Endodermal cell (in vitro differentiated cells): ENCODE data around the gene CUZD1. TPM values are rescaled to one million over a fixed set of nuclear protein-coding genes. Genes with fewer than 3 reads are reported as not detected.
"Not testable (repeated sequence)": the region's sequence is repeated elsewhere in the genome, so short reads cannot be mapped to it uniquely, and the experiment has no call there.

Source experiments
- DNase-seq: peaks from one replicate; pipeline ENCODE4 v3.0.0-alpha.2; 2017
- H3K27ac ChIP-seq: 2 replicates; pipeline ENCODE4 v1.5.1; 2013; ENCODE audit warnings: mild to moderate bottlenecking, low read depth, low read length, moderate library complexity
- H3K27me3 ChIP-seq: 2 replicates; pipeline ENCODE4 v1.6.1; 2013; ENCODE audit warnings: mild to moderate bottlenecking, low read length, moderate library complexity; ENCODE audit not compliant: insufficient read depth, control insufficient read depth, poor library complexity, severe bottlenecking
- H3K36me3 ChIP-seq: 2 replicates; pipeline ENCODE4 v1.7.0; 2013; ENCODE audit warnings: mild to moderate bottlenecking, low read length, moderate library complexity; ENCODE audit not compliant: control insufficient read depth, insufficient read depth
- H3K4me1 ChIP-seq: one replicate; pipeline ENCODE4 v1.7.0; 2013; ENCODE audit warnings: low read length; ENCODE audit not compliant: control insufficient read depth, insufficient read depth
- H3K4me3 ChIP-seq: 2 replicates; pipeline ENCODE4 v1.5.1; 2013; ENCODE audit warnings: mild to moderate bottlenecking, low read length, moderate library complexity
- H3K9ac ChIP-seq: 2 replicates; pipeline ENCODE4 v1.6.1; 2013; ENCODE audit warnings: mild to moderate bottlenecking, low read length, moderate library complexity; ENCODE audit not compliant: poor library complexity, severe bottlenecking; ENCODE audit errors: extremely low read depth
- H3K9me3 ChIP-seq: 2 replicates; pipeline ENCODE4 v1.6.1; 2013; ENCODE audit warnings: mild to moderate bottlenecking, low read length, moderate library complexity; ENCODE audit not compliant: control insufficient read depth
- H3K27ac Mint-ChIP-seq: 2 replicates; pipeline ENCODE4 v1.8.0; 2020; ENCODE audit warnings: mixed read lengths
- H3K27me3 Mint-ChIP-seq: 2 replicates; pipeline ENCODE4 v1.8.0; 2021; ENCODE audit warnings: mild to moderate bottlenecking, mixed read lengths; ENCODE audit not compliant: insufficient read depth
- H3K36me3 Mint-ChIP-seq: 2 replicates; pipeline ENCODE4 v1.8.0; 2020; ENCODE audit warnings: low read depth, mixed read lengths
- H3K4me1 Mint-ChIP-seq: 2 replicates; pipeline ENCODE4 v1.8.0; 2020; ENCODE audit warnings: mixed read lengths
- H3K4me3 Mint-ChIP-seq: 2 replicates; pipeline ENCODE4 v1.8.0; 2020; ENCODE audit warnings: mild to moderate bottlenecking, moderate library complexity, mixed read lengths
- H3K9me3 Mint-ChIP-seq: 2 replicates; pipeline ENCODE4 v1.8.0; 2020; ENCODE audit warnings: mild to moderate bottlenecking, mixed read lengths
- WGBS, 2 experiments: methylation state at CpG; one replicate each; pipeline versions ENCODE4 v1.1.5 to v1.1.7; 2013; ENCODE audit warnings: missing lambda C conversion rate in 2 of 2, mixed read lengths in 1 of 2; ENCODE audit not compliant: insufficient coverage in 1 of 2, insufficient read length in 1 of 2; 5-methylcytosine and 5-hydroxymethylcytosine counted together
- total RNA-seq, 2 donors: library from RNA; stranded (reverse); fragmentation: NEBNext Ultra II Directional in 1 of 2; extraction: Animal tissue kit (Norgen Biotek cat#: 25700) in 1 of 2; gene quantifications; 2 replicates in 1 of 2; 3 replicates in 1 of 2; pipeline ENCODE4 v1.2.1, GENCODE V29; 2021
- TF ChIP-seq, protein P1 (sequence below): fragments of 200-600 bp; sonication (generic); conservative IDR thresholded peaks from 2 replicates; pipeline ENCODE4 v1.5.0; 2021; ENCODE audit warnings: antibody characterized with exemption, mild to moderate bottlenecking

The CUZD1 gene
- total RNA-seq, 2 donors from 2014 or later: 0.53 TPM; not detected in 1

GRCh38 chr10:122863216-122864193 lies 17.8 kb upstream of the CUZD1 start:
- peaks cover 23% of the 10 kb centered on the region for H3K36me3 Mint-ChIP-seq
- no peak overlapping the region for H3K9ac ChIP-seq
- no peaks in the 10 kb centered on the region for H3K27me3 Mint-ChIP-seq
- H3K27ac Mint-ChIP-seq: no peak overlapping the region
- H3K27ac ChIP-seq: no peak overlapping the region
- H3K27me3 ChIP-seq: no peaks in the 10 kb centered on the region
- no peaks in the 10 kb centered on the region for H3K36me3 ChIP-seq
- peaks cover 29% of the 10 kb centered on the region for H3K9me3 Mint-ChIP-seq
- no peaks in the 10 kb centered on the region for H3K4me1 ChIP-seq
- no peak overlapping the region for H3K4me3 Mint-ChIP-seq
- no peak overlapping the region for H3K4me3 ChIP-seq
- whole genome bisulfite sequencing, 2 experiments: 90 to 100% methylated on average over 2 of the region's 2 CpGs
- DNase-seq: no peak
- no peaks in the 10 kb centered on the region for H3K4me1 Mint-ChIP-seq
- TF ChIP-seq, protein P1, sequence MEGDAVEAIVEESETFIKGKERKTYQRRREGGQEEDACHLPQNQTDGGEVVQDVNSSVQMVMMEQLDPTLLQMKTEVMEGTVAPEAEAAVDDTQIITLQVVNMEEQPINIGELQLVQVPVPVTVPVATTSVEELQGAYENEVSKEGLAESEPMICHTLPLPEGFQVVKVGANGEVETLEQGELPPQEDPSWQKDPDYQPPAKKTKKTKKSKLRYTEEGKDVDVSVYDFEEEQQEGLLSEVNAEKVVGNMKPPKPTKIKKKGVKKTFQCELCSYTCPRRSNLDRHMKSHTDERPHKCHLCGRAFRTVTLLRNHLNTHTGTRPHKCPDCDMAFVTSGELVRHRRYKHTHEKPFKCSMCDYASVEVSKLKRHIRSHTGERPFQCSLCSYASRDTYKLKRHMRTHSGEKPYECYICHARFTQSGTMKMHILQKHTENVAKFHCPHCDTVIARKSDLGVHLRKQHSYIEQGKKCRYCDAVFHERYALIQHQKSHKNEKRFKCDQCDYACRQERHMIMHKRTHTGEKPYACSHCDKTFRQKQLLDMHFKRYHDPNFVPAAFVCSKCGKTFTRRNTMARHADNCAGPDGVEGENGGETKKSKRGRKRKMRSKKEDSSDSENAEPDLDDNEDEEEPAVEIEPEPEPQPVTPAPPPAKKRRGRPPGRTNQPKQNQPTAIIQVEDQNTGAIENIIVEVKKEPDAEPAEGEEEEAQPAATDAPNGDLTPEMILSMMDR: no peak
- H3K9me3 ChIP-seq: peaks cover 12% of the 10 kb centered on the region

DNA sequence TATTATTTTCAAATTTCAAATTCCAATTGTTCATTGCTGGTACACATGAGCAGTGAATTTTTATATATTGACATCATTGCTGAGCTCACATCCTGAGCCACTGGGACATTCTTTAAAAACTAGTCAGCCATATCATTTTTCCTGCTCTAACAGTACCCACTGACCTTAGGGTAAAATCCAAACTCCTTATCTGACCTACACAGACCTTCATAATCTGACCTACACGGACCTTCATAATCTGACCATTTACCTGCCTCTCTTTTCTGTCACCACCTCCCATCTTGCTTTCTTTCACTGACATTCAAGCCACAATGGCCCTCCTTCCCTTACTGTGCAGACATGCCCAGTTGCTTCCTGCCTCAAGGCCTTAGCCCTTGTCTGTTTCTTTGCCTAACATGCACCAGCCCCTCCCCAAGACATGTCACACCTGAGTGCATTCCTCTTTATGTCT lies 16.1 kb upstream of the CUZD1 start:
- 85% methylated on average over 1 of the region's 1 CpG; no CpG with 5 or more reads in 1 of the 2 experiments for WGBS, 2 experiments

DNA sequence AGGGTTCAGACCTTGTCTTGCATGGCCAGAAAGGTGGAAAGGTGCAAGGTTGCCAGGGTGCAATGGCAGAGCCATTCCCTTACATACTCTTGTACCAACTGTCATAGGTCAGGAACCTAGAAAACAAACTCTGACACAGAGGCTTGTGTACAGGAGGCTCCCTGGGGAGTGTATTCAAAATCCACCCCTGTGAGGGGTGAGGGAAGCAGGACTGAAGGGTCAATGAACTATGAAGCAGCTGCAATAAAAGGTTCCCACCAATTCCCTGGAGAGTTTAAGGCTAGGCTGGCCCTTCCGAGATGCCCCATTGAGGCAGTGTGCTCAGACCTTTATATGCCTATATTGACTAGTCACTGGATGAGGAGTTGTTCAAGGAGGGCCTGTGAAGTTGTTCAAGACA lies 13.9 kb upstream of the CUZD1 start:
- peaks cover 2% of the 10 kb centered on the region for H3K36me3 Mint-ChIP-seq
- Histone ChIP-seq H3K27ac (no peak overlapping the region), H3K27me3 (no peaks in the 10 kb centered on the region), H3K9ac (no peak overlapping the region), H3K36me3 (no peaks in the 10 kb centered on the region), H3K9me3 (no peaks in the 10 kb centered on the region), H3K4me3 (no peak overlapping the region), H3K4me1 (no peaks in the 10 kb centered on the region)
- no peak overlapping the region for H3K4me3 Mint-ChIP-seq
- no peaks in the 10 kb centered on the region for H3K9me3 Mint-ChIP-seq
- DNase-seq: no peak
- TF ChIP-seq, protein P1: no peak
- no peak overlapping the region for H3K27ac Mint-ChIP-seq
- H3K4me1 Mint-ChIP-seq: peaks cover 14% of the 10 kb centered on the region
- 83 to 100% methylated on average over 1 of the region's 1 CpG for WGBS, 2 experiments
- no peaks in the 10 kb centered on the region for H3K27me3 Mint-ChIP-seq

More for the DNA sequence above, 16.1 kb upstream of the CUZD1 start:
- Mint-ChIP-seq H3K27ac (no peak overlapping the region), H3K4me3 (no peak overlapping the region), H3K36me3 (peaks cover 10% of the 10 kb centered on the region), H3K4me1 (no peaks in the 10 kb centered on the region), H3K9me3 (peaks cover 12% of the 10 kb centered on the region), H3K27me3 (no peaks in the 10 kb centered on the region)
- Histone ChIP-seq H3K9me3 (peaks cover 6% of the 10 kb centered on the region), H3K27me3 (no peaks in the 10 kb centered on the region), H3K27ac (no peak overlapping the region), H3K4me1 (no peaks in the 10 kb centered on the region), H3K36me3 (no peaks in the 10 kb centered on the region), H3K4me3 (no peak overlapping the region), H3K9ac (no peak overlapping the region)
- TF ChIP-seq, protein P1: no peak
- DNase-seq: no peak

DNA sequence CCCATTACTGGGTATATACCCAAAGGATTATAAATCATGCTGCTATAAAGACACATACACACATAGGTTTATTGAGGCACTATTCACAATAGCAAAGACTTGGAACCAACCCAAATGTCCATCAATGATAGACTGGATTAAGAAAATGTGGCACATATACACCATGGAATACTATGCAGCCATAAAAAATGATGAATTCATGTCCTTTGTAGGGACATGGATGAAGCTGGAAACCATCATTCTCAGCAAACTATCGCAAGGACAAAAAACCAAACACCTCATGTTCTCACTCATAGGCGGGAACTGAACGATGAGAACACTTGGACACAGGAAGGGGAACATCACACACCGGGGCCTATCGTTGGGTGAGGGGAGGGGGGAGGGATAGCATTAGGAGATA lies 12.4 kb upstream of the CUZD1 start:
- H3K4me1 ChIP-seq, H3K9me3 Mint-ChIP-seq, H3K9ac ChIP-seq, H3K27me3 Mint-ChIP-seq, DNase-seq, H3K36me3 ChIP-seq, H3K4me3 ChIP-seq, H3K4me3 Mint-ChIP-seq, H3K9me3 ChIP-seq, H3K27ac ChIP-seq, H3K27ac Mint-ChIP-seq, H3K36me3 Mint-ChIP-seq, H3K27me3 ChIP-seq: not testable (repeated sequence)
- WGBS, 2 experiments: 100% methylated on average over 3 of the region's 5 CpGs; no CpG with 5 or more reads in 1 of the 2 experiments
- H3K4me1 Mint-ChIP-seq: peaks cover 17% of the 10 kb centered on the region
